ENCODE measurements around the gene MAZ. TPM values are rescaled to one million over a fixed set of nuclear protein-coding genes. Genes with fewer than 3 reads are reported as not detected.

Gene MAZ
- total RNA-seq, 1 donor from 2014 or later, result 103 TPM

- no peak for DNase-seq (ENCODE audit: low spot score)
Measured at GRCh38 chr16:29852654-29853053, 46.3 kb downstream of the MAZ start.

- no peak for DNase-seq (ENCODE audit: low spot score)
Measured at GRCh38 chr16:29854520-29855100, 48.3 kb downstream of the MAZ start.

GRCh38 chr16:29857133-29857760, 50.9 kb downstream of the MAZ start:
- DNase-seq (ENCODE audit: low spot score), result peak; percentile 25

- no peak for DNase-seq (ENCODE audit: low spot score)
Measured at GRCh38 chr16:29858149-29858849, 52.0 kb downstream of the MAZ start.

GRCh38 chr16:29858974-29859373, 52.6 kb downstream of the MAZ start:
- no peak for DNase-seq (ENCODE audit: low spot score)

- DNase-seq (ENCODE audit: low spot score), result no peak
Measured at GRCh38 chr16:29860218-29860617, 53.9 kb downstream of the MAZ start.

Other genes with a start within 250 kb of the MAZ start
- gene SPN, start 143.3 kb upstream of the MAZ start, total RNA-seq (ENCODE audit: insufficient read depth, low replicate concordance), result 0.96 TPM
- gene QPRT, start 127.3 kb upstream of the MAZ start, total RNA-seq (ENCODE audit: insufficient read depth, low replicate concordance), result 56.3 TPM
- gene C16orf54, start 60.5 kb upstream of the MAZ start, total RNA-seq (ENCODE audit: insufficient read depth, low replicate concordance), result 0.72 TPM
- gene ZG16, start 28.3 kb upstream of the MAZ start, total RNA-seq (ENCODE audit: insufficient read depth, low replicate concordance), result 2.2 TPM
- gene KIF22, start 15.8 kb upstream of the MAZ start, total RNA-seq (ENCODE audit: insufficient read depth, low replicate concordance), result 25.0 TPM
- 7.9 TPM for gene PRRT2, start 5.7 kb downstream of the MAZ start, total RNA-seq (ENCODE audit: insufficient read depth, low replicate concordance)
- gene PAGR1, start 9.6 kb downstream of the MAZ start, total RNA-seq (ENCODE audit: insufficient read depth, low replicate concordance), result 13.7 TPM
- gene MVP, start 13.9 kb downstream of the MAZ start, total RNA-seq (ENCODE audit: insufficient read depth, low replicate concordance), result 91.7 TPM
- 68.1 TPM for gene CDIPT, start 56.7 kb downstream of the MAZ start, total RNA-seq (ENCODE audit: insufficient read depth, low replicate concordance)
- gene SEZ6L2, start 93.0 kb downstream of the MAZ start, total RNA-seq (ENCODE audit: insufficient read depth, low replicate concordance), result 12.5 TPM
- gene ASPHD1, start 94.0 kb downstream of the MAZ start, total RNA-seq (ENCODE audit: insufficient read depth, low replicate concordance), result not detected
- 9.4 TPM for gene KCTD13, start 119.7 kb downstream of the MAZ start, total RNA-seq (ENCODE audit: insufficient read depth, low replicate concordance)
- 26.7 TPM for gene TMEM219, start 155.6 kb downstream of the MAZ start, total RNA-seq (ENCODE audit: insufficient read depth, low replicate concordance)
- 31.8 TPM for gene TAOK2, start 167.3 kb downstream of the MAZ start, total RNA-seq (ENCODE audit: insufficient read depth, low replicate concordance)
- gene HIRIP3, start 189.1 kb downstream of the MAZ start, total RNA-seq (ENCODE audit: insufficient read depth, low replicate concordance), result 1.4 TPM
- 8.9 TPM for gene INO80E, start 189.7 kb downstream of the MAZ start, total RNA-seq (ENCODE audit: insufficient read depth, low replicate concordance)
- 0.48 TPM for gene DOC2A, start 204.5 kb downstream of the MAZ start, total RNA-seq (ENCODE audit: insufficient read depth, low replicate concordance)
- 8.9 TPM for gene C16orf92, start 216.7 kb downstream of the MAZ start, total RNA-seq (ENCODE audit: insufficient read depth, low replicate concordance)
- not detected for gene TLCD3B, start 224.7 kb downstream of the MAZ start, total RNA-seq (ENCODE audit: insufficient read depth, low replicate concordance)